GM19025 (cell line): ENCODE data around the gene CNBD2.
"Not testable (repeated sequence)": the region's sequence is repeated elsewhere in the genome, so short reads cannot be mapped to it uniquely, and the experiment has no call there.

ENCODE experiments used
- ATAC-seq: cut with Tn5 transposase; IDR thresholded peaks from one replicate; pipeline ENCODE4 v1.9.1; 2021; ENCODE audit warnings: mild to moderate bottlenecking, low read depth, moderate library complexity; ENCODE audit not compliant: unreplicated experiment

The CNBD2 gene

DNA sequence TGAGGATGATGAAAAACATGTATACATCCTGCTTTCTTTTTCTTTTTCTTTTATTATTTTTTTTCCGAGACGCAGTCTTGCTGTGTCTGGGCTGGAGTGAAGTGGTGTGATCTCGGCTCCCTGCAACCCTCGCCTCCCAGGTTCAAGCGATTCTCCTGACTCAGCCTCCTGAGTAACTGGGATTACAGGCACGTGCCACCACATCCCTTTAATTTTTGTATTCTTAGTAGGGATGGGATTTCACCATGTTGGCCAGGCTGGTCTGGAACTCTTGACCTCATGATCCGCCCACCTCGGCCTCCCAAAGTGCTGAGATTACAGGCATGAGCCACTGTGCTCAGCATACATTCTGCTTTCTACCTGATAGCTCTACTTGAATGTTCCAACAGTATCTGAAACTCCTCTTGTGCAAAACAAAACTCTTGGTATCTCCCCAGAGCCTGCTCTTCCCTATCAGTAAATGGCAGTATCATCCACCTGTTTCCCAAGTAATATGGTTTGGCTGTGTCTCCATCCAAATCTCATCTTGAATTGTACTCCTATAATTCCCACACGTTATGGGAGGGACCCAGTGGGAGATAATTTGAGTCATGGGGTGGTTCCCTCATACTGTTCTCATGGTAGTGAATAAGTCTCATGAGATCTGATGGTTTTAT is 85.6 kb downstream of the CNBD2 start:
- not testable (repeated sequence) for ATAC-seq

GRCh38 chr20:36055145-36055544 is 86.8 kb downstream of the CNBD2 start:
- no peak for ATAC-seq

GRCh38 chr20:36060676-36061075 is 92.3 kb downstream of the CNBD2 start:
- ATAC-seq = no peak

DNA sequence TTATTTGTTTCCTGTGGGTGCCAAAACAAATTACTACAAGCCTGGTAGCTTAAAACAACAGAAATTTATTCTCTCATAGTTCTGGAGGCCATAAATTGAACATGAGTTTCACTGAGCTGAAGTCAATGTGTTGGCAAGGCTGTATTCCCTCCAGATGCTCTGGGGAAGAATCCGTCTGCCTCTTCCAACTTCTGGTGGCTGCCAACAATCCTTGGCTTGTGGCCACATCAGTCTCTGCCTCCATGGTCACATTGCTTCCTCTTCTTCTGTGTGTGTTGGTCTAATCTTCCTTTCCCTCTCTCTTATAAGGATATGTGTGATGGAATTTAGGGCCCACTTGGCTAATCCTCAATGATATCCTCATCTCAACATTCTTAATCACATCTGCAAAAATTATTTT is 93.4 kb downstream of the CNBD2 start:
- no peak for ATAC-seq

DNA sequence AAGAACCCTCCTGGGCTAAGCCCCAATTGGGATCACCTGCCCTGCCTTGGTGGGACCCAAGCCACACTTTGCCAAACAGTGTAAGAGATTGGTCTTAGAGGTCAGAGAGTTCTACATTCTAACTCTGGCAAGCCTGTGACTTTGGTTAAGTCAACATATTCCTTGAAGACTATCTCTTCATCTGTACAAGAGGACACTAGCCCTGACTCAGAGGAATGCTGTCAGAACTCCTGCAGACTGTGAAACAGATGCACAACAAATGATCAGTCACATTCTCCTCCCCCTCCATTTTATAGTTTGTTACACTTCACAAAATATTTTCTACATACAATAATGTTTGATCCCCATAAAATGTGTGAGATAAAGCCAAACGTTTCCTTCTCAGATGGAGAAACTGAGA is 94.4 kb downstream of the CNBD2 start:
- ATAC-seq = no peak

- ATAC-seq = no peak
Observed at GRCh38 chr20:36063916-36064657, 95.7 kb downstream of the CNBD2 start.

- peak; percentile 96 for ATAC-seq
Observed at GRCh38 chr20:36064658-36065426, 96.5 kb downstream of the CNBD2 start.

- ATAC-seq = no peak
Observed at GRCh38 chr20:36065427-36065998, 97.1 kb downstream of the CNBD2 start.

DNA sequence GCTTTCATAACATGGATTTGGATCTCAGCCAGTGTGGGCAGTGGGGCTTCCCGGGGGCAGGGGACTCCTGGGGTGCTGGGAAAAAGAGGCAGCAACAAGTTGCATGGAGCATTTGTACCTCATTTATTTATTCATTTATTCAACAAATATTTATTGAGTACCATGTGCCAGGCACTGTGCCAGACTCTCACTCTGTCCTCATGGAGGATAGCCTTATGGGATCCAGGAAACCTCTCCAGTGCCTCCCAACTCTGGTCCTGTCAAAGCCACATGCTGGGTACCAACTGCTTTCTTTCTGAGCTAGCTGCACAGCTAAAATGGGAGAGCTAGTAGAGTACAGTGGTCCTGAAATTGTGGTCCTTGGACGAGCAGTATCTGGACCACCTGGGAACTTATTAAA is 98.4 kb downstream of the CNBD2 start:
- ATAC-seq = no peak

DNA sequence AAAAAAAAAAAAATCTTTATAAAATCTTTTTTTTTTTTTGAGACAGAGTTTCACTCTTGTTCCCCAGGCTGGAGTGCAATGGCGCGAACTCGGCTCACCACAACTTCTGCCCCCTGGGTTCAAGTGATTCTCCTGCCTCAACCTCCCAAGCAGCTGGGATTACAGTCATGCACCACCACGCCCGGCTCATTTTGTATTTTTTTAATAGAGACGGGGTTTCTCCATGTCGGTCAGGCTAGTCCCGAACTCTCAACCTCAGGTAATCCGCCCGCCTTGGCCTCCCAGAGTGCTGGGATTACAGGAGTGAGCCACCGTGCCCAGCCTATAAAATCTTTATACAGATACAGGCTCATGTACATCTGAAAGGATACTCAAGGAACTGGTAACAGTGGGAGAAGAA is 100.1 kb downstream of the CNBD2 start:
- ATAC-seq = not testable (repeated sequence)

DNA sequence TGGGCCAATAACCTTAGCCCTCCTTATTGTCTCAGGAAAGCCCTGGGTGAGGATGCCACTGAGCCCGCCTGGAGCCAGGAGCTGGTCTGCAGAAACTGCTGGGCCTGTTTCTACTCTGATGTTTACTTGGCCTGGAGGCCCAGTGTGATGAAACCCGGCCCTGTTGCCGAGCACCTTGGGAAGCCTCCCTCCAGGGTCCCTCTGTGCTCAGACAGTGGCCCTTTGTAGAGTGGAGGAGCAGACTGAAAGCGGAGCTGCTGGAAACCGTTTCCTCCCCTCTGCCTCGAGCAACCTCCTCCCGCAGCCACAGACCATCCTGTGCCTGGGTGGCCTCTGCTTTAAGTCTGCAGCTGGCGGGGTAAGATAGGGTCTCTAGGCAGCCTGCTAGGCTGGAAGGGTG is 102.1 kb downstream of the CNBD2 start:
- no peak for ATAC-seq

GRCh38 chr20:36071848-36072247 is 103.5 kb downstream of the CNBD2 start:
- no peak for ATAC-seq

GRCh38 chr20:36074983-36075382 is 106.6 kb downstream of the CNBD2 start:
- no peak for ATAC-seq

GRCh38 chr20:36077762-36078161 is 109.4 kb downstream of the CNBD2 start:
- not testable (repeated sequence) for ATAC-seq

GRCh38 chr20:36079486-36079885 is 111.1 kb downstream of the CNBD2 start:
- no peak for ATAC-seq

DNA sequence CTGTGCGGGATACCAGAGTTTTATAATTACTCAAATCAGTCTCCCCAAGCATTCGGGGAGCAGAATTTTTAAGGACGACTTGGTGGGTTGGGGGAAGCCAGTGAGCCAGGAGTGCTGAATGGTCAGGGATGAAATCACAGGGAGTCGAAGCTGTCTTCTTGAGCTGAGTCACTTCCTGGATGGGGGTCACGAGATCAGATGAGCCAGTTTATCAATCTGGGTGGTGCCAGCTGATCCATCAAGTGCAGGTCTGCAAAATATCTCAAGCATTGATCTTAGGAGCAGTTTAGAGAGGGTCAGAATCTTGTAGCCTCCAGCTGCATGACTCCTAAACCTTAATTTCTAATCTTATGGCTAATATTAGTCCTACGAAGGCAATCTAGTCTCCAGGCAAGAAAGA is 111.6 kb downstream of the CNBD2 start:
- not testable (repeated sequence) for ATAC-seq
